KMS-11 (cell line): ENCODE results near the gene TSNAXIP1.
A peak's percentile ranks its signal among the peaks of the same experiment; 100 is the strongest.

ENCODE experiments used
- H2AFZ ChIP-seq: fragments of 200-600 bp; sonication (generic); 2 replicates; pipeline ENCODE4 v1.6.1; 2016; ENCODE audit warnings: antibody characterized with exemption, mixed run types, low read depth
- H3K27ac ChIP-seq: fragments of 200-600 bp; sonication (generic); 2 replicates; pipeline ENCODE4 v1.6.1; 2016; ENCODE audit warnings: mild to moderate bottlenecking, mixed run types
- H3K27me3 ChIP-seq: fragments of 200-600 bp; sonication (generic); 2 replicates; pipeline ENCODE4 v1.6.1; 2017; ENCODE audit warnings: mild to moderate bottlenecking, low read depth, mixed run types, moderate library complexity; ENCODE audit not compliant: insufficient read depth
- H3K36me3 ChIP-seq: fragments of 200-600 bp; sonication (generic); 2 replicates; pipeline ENCODE4 v1.6.1; 2017; ENCODE audit warnings: mild to moderate bottlenecking, mixed run types; ENCODE audit not compliant: insufficient read depth
- H3K4me1 ChIP-seq: fragments of 200-600 bp; sonication (generic); 2 replicates; pipeline ENCODE4 v1.6.1; 2016; ENCODE audit warnings: mild to moderate bottlenecking, low read depth, mixed run types; ENCODE audit not compliant: poor library complexity, severe bottlenecking
- H3K4me2 ChIP-seq: fragments of 200-600 bp; sonication (generic); 2 replicates; pipeline ENCODE4 v1.7.0; 2016; ENCODE audit warnings: mild to moderate bottlenecking, mixed run types
- H3K4me3 ChIP-seq: fragments of 200-600 bp; sonication (generic); IDR thresholded peaks from 2 replicates; pipeline ENCODE4 v1.6.1; 2017; ENCODE audit warnings: low read depth, low read length, mixed read lengths; ENCODE audit not compliant: insufficient read depth
- H3K79me2 ChIP-seq: fragments of 200-600 bp; sonication (generic); 2 replicates; pipeline ENCODE4 v1.6.1; 2016; ENCODE audit warnings: low read depth, mixed run types; ENCODE audit not compliant: insufficient read depth
- H3K9ac ChIP-seq: fragments of 200-600 bp; sonication (generic); 2 replicates; pipeline ENCODE4 v1.6.1; 2016; ENCODE audit warnings: mild to moderate bottlenecking, mixed run types
- H4K20me1 ChIP-seq: fragments of 200-600 bp; sonication (generic); 2 replicates; pipeline ENCODE4 v1.6.1; 2016; ENCODE audit warnings: mild to moderate bottlenecking, mixed run types; ENCODE audit not compliant: insufficient read depth
- TF ChIP-seq, protein P1 (sequence below): fragments of 200-600 bp; sonication (generic); conservative IDR thresholded peaks from 2 replicates; pipeline ENCODE4 v1.6.1; 2017; ENCODE audit warnings: low read depth, mild to moderate bottlenecking, antibody characterized with exemption, low read length, moderate library complexity, mixed read lengths

Gene TSNAXIP1

DNA sequence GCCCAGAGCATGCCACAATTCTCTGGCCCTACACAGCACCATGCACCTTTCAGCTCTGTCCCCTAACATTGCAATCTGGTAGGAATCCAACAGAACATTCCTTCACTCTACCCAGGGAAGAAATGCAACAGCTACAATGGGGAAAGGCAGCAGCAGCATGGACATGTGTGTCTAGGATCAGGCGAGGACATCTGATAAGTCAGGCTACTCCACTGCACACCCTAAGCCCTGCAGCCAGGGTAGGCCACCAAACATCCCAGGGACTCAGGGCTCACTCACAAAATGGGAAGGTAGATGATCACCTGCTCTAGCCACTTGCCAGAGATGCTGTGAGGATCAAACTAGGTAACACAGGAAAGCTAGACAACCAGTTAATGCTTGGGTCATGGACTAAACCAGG, 5.4 kb upstream of the TSNAXIP1 start:
- Histone ChIP-seq H3K36me3 (0 out of 2 replicates have a peak, but pooled peaks cover 4% of the 10 kb centered on the region), H3K27me3 (no peaks in the 10 kb centered on the region), H2AFZ (no peak overlapping the region), H3K4me3 (no peak overlapping the region), H4K20me1 (no peaks in the 10 kb centered on the region), H3K27ac (no peak overlapping the region), H3K79me2 (peaks cover 61% of the 10 kb centered on the region), H3K4me2 (no peak overlapping the region), H3K4me1 (peaks cover 11% of the 10 kb centered on the region), H3K9ac (no peak overlapping the region)
- TF ChIP-seq, protein P1, sequence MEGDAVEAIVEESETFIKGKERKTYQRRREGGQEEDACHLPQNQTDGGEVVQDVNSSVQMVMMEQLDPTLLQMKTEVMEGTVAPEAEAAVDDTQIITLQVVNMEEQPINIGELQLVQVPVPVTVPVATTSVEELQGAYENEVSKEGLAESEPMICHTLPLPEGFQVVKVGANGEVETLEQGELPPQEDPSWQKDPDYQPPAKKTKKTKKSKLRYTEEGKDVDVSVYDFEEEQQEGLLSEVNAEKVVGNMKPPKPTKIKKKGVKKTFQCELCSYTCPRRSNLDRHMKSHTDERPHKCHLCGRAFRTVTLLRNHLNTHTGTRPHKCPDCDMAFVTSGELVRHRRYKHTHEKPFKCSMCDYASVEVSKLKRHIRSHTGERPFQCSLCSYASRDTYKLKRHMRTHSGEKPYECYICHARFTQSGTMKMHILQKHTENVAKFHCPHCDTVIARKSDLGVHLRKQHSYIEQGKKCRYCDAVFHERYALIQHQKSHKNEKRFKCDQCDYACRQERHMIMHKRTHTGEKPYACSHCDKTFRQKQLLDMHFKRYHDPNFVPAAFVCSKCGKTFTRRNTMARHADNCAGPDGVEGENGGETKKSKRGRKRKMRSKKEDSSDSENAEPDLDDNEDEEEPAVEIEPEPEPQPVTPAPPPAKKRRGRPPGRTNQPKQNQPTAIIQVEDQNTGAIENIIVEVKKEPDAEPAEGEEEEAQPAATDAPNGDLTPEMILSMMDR, result no peak

DNA sequence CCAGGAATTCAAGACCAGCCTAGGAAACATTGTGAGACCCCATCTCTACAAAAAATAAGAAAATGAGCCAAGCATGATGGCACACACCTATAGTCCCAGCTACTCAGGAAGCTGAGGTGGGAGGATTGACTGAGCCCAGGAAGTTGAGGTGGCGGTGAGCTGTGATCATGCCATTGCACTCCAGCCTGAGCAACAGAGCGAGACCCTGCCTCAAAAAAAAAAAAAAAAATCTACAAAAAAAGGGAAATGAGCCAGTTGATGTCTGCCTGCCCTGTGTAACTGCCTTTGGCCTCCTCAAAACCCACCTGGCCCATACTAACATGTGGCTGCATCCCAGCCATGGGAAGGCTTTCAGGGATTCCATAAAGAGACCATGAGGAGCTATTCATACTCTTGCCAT, 4.8 kb upstream of the TSNAXIP1 start:
- 0 out of 2 replicates have a peak, but pooled peaks cover 4% of the 10 kb centered on the region for H3K36me3 ChIP-seq
- peaks cover 11% of the 10 kb centered on the region for H3K4me1 ChIP-seq
- no peak overlapping the region for H3K27ac ChIP-seq
- H3K79me2 ChIP-seq, result peaks cover 62% of the 10 kb centered on the region
- no peak overlapping the region for H3K4me2 ChIP-seq
- no peak overlapping the region for H3K4me3 ChIP-seq
- H2AFZ ChIP-seq, result no peak overlapping the region
- no peaks in the 10 kb centered on the region for H3K27me3 ChIP-seq
- TF ChIP-seq, protein P1, result no peak
- H4K20me1 ChIP-seq, result no peaks in the 10 kb centered on the region
- no peak overlapping the region for H3K9ac ChIP-seq

DNA sequence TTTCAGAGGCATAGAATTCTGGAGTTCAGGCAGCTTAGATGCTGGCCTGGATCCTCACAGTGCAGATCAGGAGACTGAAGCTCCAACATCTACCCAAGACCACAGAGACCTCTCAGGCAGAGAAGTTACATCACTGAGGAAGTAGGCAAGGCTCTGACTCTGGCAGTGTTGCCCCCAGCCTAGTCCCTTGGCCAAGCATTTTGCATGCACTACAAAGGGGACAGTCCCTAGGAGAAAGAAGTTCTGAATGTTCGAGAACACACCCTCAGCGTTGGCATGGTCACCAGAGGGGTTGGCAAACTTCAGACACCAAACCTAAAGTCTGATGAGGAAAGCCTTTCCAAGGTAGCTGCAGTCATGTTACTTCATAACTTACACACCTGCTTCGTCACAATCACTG, 2.8 kb upstream of the TSNAXIP1 start:
- Histone ChIP-seq H3K79me2 (peaks cover 50% of the 10 kb centered on the region), H3K27me3 (no peaks in the 10 kb centered on the region), H4K20me1 (no peaks in the 10 kb centered on the region), H3K4me1 (peaks cover 18% of the 10 kb centered on the region), H3K4me2 (no peak overlapping the region; the same call in 1 of the 2 replicates), H3K27ac (no peak overlapping the region), H2AFZ (no peak overlapping the region), H3K36me3 (0 out of 2 replicates have a peak, but pooled peaks cover 4% of the 10 kb centered on the region), H3K4me3 (no peak overlapping the region), H3K9ac (no peak overlapping the region)
- TF ChIP-seq, protein P1, result no peak

DNA sequence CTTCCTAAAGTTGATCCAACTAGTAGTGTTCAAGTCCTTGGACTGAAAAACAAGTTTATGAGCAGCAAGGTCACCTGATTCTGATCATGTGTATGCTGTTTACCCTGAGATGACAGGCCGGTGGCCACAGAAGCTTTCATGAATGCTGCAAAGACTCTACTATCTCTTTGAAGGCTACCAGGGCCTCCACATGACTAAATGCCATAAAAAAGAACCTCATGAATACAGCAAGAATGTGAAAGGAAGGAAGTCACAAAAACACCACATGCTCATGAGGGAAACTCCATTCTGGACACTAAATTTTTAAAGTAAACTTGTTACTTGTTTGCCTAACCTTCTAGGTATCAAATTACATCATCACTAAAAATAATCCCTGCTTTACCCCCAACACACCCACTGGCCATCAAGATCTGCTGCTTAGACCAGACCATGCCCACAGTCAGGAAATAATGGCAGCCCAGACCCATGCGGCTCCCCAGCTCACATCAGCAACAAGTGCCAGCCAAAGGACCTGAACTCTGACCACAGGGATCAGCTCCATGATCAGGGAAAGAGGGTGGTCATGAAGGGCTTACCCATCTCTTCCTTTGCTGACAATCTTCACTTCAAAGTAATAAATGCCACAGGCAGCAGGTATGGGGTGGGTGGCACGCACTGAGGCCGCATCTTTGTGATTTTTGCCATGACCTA, 1.7 kb upstream of the TSNAXIP1 start:
- Histone ChIP-seq H4K20me1 (no peaks in the 10 kb centered on the region), H3K4me2 (peak overlapping the region; percentile 96), H3K9ac (no peak overlapping the region; the same call in 1 of the 2 replicates), H3K27ac (no peak overlapping the region; the same call in 1 of the 2 replicates), H3K36me3 (0 out of 2 replicates have a peak, but pooled peaks cover 4% of the 10 kb centered on the region), H3K27me3 (no peaks in the 10 kb centered on the region), H2AFZ (no peak overlapping the region), H3K79me2 (peaks cover 49% of the 10 kb centered on the region), H3K4me1 (peaks cover 18% of the 10 kb centered on the region), H3K4me3 (no peak overlapping the region)
- TF ChIP-seq, protein P1, result no peak
